SK-N-SH (cell line): ENCODE results near the gene ZSWIM1. TPM values are rescaled to one million over a fixed set of nuclear protein-coding genes. Genes with fewer than 3 reads are reported as not detected.

Experiments
- CTCF ChIA-PET: fragments of 300-600, 350-600 bp; formaldehyde crosslinking; extraction: SDS; loops from one replicate; lab custom pipeline; 2021; lab: Yijun Ruan, JAX
- POLR2A ChIA-PET: fragments of 350-600 bp; sonication (Branson Sonifier 250); formaldehyde crosslinking; extraction: SDS; loops from one replicate; lab custom pipeline; 2020; ENCODE audit warnings: antibody characterized with exemption, inconsistent platforms; lab: Yijun Ruan, JAX
- DNase-seq: peaks from one replicate; pipeline ENCODE4 v3.0.0; 2012
- H2AFZ ChIP-seq: fragments of 200-600 bp; sonication (generic); 2 replicates; pipeline ENCODE4 v1.8.1; 2016; ENCODE audit warnings: antibody characterized with exemption, mild to moderate bottlenecking, low read depth
- H3F3A ChIP-seq: fragments of 200-600 bp; sonication (generic); replicated peaks from 2 replicates; pipeline ENCODE3; 2016; ENCODE audit warnings: antibody characterized with exemption, mild to moderate bottlenecking; ENCODE audit not compliant: insufficient read depth
- H3K27ac ChIP-seq, 2 experiments: fragments of 200-500 bp in 1 of 2; fragments of 200-600 bp in 1 of 2; sonication (Bioruptor generic) in 1 of 2; sonication (generic), shearing (Covaris generic) in 1 of 2; 2 replicates each; pipeline versions ENCODE4 v1.5.1 to v1.6.1; 2014 to 2016; ENCODE audit warnings: low read depth in 2 of 2, inconsistent platforms in 1 of 2, low read length in 1 of 2, mild to moderate bottlenecking in 1 of 2, mixed read lengths in 1 of 2
- H3K27me3 ChIP-seq: fragments of 200-600 bp; sonication (generic), shearing (Covaris generic); 2 replicates; pipeline ENCODE4 v1.6.1; 2016; ENCODE audit warnings: mixed run types; ENCODE audit not compliant: insufficient read depth
- H3K36me3 ChIP-seq, 2 experiments: fragments of 200-500 bp in 1 of 2; fragments of 200-600 bp in 1 of 2; sonication (Bioruptor generic) in 1 of 2; sonication (generic) in 1 of 2; replicated peaks in 1 of 2; 2 replicates each; pipeline versions ENCODE3 to v1.5.1; 2014 to 2016; ENCODE audit warnings: low read length in 1 of 2, mild to moderate bottlenecking in 1 of 2; ENCODE audit not compliant: insufficient read depth in 2 of 2, control insufficient read depth in 1 of 2
- H3K4me1 ChIP-seq, 2 experiments: fragments of 200-500 bp in 1 of 2; fragments of 200-600 bp in 1 of 2; sonication (Bioruptor generic) in 1 of 2; sonication (generic), shearing (Covaris generic) in 1 of 2; 2 replicates each; pipeline versions ENCODE4 v1.5.1 to v1.6.1; 2014 to 2016; ENCODE audit warnings: low read depth in 1 of 2, low read length in 1 of 2, mixed run types in 1 of 2; ENCODE audit not compliant: insufficient read depth in 2 of 2, control insufficient read depth in 1 of 2
- H3K4me2 ChIP-seq: fragments of 200-600 bp; sonication (generic), shearing (Covaris generic); 2 replicates; pipeline ENCODE4 v1.6.1; 2017; ENCODE audit warnings: mixed run types
- H3K4me3 ChIP-seq, 2 experiments: fragments of 200-500 bp in 1 of 2; fragments of 200-600 bp in 1 of 2; sonication (Bioruptor generic) in 1 of 2; sonication (generic), shearing (Covaris generic) in 1 of 2; 2 replicates each; pipeline versions ENCODE4 v1.5.1 to v1.8.1; 2014 to 2016; ENCODE audit warnings: low read depth in 2 of 2, inconsistent platforms in 1 of 2, low read length in 1 of 2, mild to moderate bottlenecking in 1 of 2, mixed read lengths in 1 of 2, moderate library complexity in 1 of 2
- H3K79me2 ChIP-seq: fragments of 200-600 bp; sonication (generic); 2 replicates; pipeline ENCODE4 v1.8.1; 2017; ENCODE audit warnings: mild to moderate bottlenecking; ENCODE audit not compliant: insufficient read depth
- H3K9ac ChIP-seq: fragments of 200-600 bp; sonication (generic); 2 replicates; pipeline ENCODE4 v1.6.1; 2017; ENCODE audit warnings: mixed run types
- H3K9me2 ChIP-seq: fragments of 200-600 bp; sonication (generic); 2 replicates; pipeline ENCODE4 v1.6.1; 2017; ENCODE audit warnings: mixed run types
- H3K9me3 ChIP-seq: fragments of 200-600 bp; sonication (generic); 2 replicates; pipeline ENCODE4 v1.6.1; 2017; ENCODE audit warnings: mixed run types, mild to moderate bottlenecking, moderate library complexity
- H4K20me1 ChIP-seq: fragments of 200-600 bp; sonication (generic); 2 replicates; pipeline ENCODE4 v1.6.1; 2017; ENCODE audit warnings: mild to moderate bottlenecking, mixed run types; ENCODE audit not compliant: insufficient read depth
- CHD2 ChIP-seq: fragments of 150-350 bp; IDR thresholded peaks from 2 replicates; pipeline ENCODE4 v1.6.1; 2018; ENCODE audit warnings: low read length; ENCODE audit not compliant: partially characterized antibody
- CTCF ChIP-seq: fragments of 200-600 bp; sonication (generic); IDR thresholded peaks from 2 replicates; pipeline ENCODE4 v1.6.1; 2017; ENCODE audit warnings: antibody characterized with exemption, mild to moderate bottlenecking, moderate library complexity
- ELF1 ChIP-seq: IDR thresholded peaks from 2 replicates; pipeline ENCODE4 v1.4.0; 2012
- EP300 ChIP-seq, 2 experiments: IDR thresholded peaks; 2 replicates each; pipeline versions ENCODE4 v1.4.0 to v1.6.1; 2012; ENCODE audit warnings: borderline replicate concordance in 1 of 2, low read depth in 1 of 2, low read length in 1 of 2
- FOXJ3 ChIP-seq: sonication (generic); formaldehyde crosslinking; IDR thresholded peaks from 2 replicates; pipeline ENCODE4 v1.5.1; 2020; ENCODE audit warnings: mild to moderate bottlenecking, missing genetic modification reagents
- FOXM1 ChIP-seq: IDR thresholded peaks from 2 replicates; pipeline ENCODE4 v1.4.0; 2012; ENCODE audit warnings: low read depth, mild to moderate bottlenecking
- GABPA ChIP-seq: IDR thresholded peaks from 2 replicates; pipeline ENCODE4 v1.4.0; 2012; ENCODE audit warnings: low read depth, mild to moderate bottlenecking
- GATA2 ChIP-seq: sonication (generic); formaldehyde crosslinking; IDR thresholded peaks from 2 replicates; pipeline ENCODE4 v1.5.0; 2020; ENCODE audit warnings: mild to moderate bottlenecking, missing genetic modification reagents
- JUND ChIP-seq: IDR thresholded peaks from 2 replicates; pipeline ENCODE4 v1.4.0; 2012
- MAX ChIP-seq: IDR thresholded peaks from 2 replicates; pipeline ENCODE4 v1.4.0; 2012; ENCODE audit warnings: low read depth
- MEF2A ChIP-seq: IDR thresholded peaks from 2 replicates; pipeline ENCODE4 v1.4.0; 2012; ENCODE audit warnings: low read depth, borderline replicate concordance
- NFIC ChIP-seq: IDR thresholded peaks from 2 replicates; pipeline ENCODE4 v1.4.0; 2012; ENCODE audit warnings: borderline replicate concordance
- NRF1 ChIP-seq: IDR thresholded peaks from 2 replicates; pipeline ENCODE4 v1.6.1; 2012; ENCODE audit warnings: low read depth, mild to moderate bottlenecking, low read length
- POLR2AphosphoS5 ChIP-seq: IDR thresholded peaks from 2 replicates; pipeline ENCODE4 v1.6.1; 2012; ENCODE audit warnings: low read depth, low read length
- RAD21 ChIP-seq: IDR thresholded peaks from 2 replicates; pipeline ENCODE4 v1.6.1; 2012; ENCODE audit warnings: mild to moderate bottlenecking, low read length
- RCOR1 ChIP-seq: fragments of 150-350 bp; IDR thresholded peaks from 2 replicates; pipeline ENCODE4 v1.6.1; 2017; ENCODE audit warnings: antibody characterized with exemption, low read length
- RFX5 ChIP-seq: IDR thresholded peaks from 2 replicates; pipeline ENCODE4 v1.6.1; 2012; ENCODE audit warnings: mild to moderate bottlenecking, improper control_type of control experiment, low read length
- RXRA ChIP-seq: IDR thresholded peaks from 2 replicates; pipeline ENCODE4 v1.4.0; 2012; ENCODE audit warnings: low read depth, mild to moderate bottlenecking, borderline replicate concordance
- SIN3A ChIP-seq: IDR thresholded peaks from 2 replicates; pipeline ENCODE4 v1.6.1; 2012; ENCODE audit warnings: low read depth, mild to moderate bottlenecking, low read length, moderate library complexity, borderline replicate concordance
- TAF1 ChIP-seq: IDR thresholded peaks from 2 replicates; pipeline ENCODE4 v1.6.1; 2012; ENCODE audit warnings: low read depth, mild to moderate bottlenecking, low read length, moderate library complexity, borderline replicate concordance
- TCF12 ChIP-seq: IDR thresholded peaks from 2 replicates; pipeline ENCODE4 v1.4.0; 2012
- TEAD4 ChIP-seq: IDR thresholded peaks from 2 replicates; pipeline ENCODE4 v1.4.0; 2012; ENCODE audit warnings: mild to moderate bottlenecking, borderline replicate concordance; ENCODE audit not compliant: insufficient read depth
- USF1 ChIP-seq: IDR thresholded peaks from 2 replicates; pipeline ENCODE4 v1.4.0; 2012; ENCODE audit warnings: low read depth, borderline replicate concordance
- YY1 ChIP-seq: IDR thresholded peaks from 2 replicates; pipeline ENCODE4 v1.4.0; 2012; ENCODE audit warnings: low read depth, mild to moderate bottlenecking
- WGBS: methylation state at CpG from one replicate; pipeline ENCODE4 v1.1.6; 2017; ENCODE audit warnings: low lambda C conversion rate; 5-methylcytosine and 5-hydroxymethylcytosine counted together
- polyA plus RNA-seq, 3 experiments: library from polyadenylated mRNA; depleted of rRNA; stranded (reverse); fragments of >200 nt; gene quantifications; 2 replicates each; pipeline ENCODE4 v1.2.3, GENCODE V29; 2012
- TF ChIP-seq, protein P1 (sequence below): fragments of 150-350 bp; IDR thresholded peaks from 2 replicates; pipeline ENCODE4 v1.6.1; 2017; ENCODE audit warnings: antibody characterized with exemption, low read length, low read depth, borderline replicate concordance
- TF ChIP-seq, protein P2 (sequence below): fragments of 150-350 bp; IDR thresholded peaks from 2 replicates; pipeline ENCODE4 v1.6.1; 2016; ENCODE audit warnings: mild to moderate bottlenecking, low read depth, low read length
- TF ChIP-seq, protein P3 (sequence below): IDR thresholded peaks from 2 replicates; pipeline ENCODE4 v1.4.0; 2012; ENCODE audit warnings: low read depth, borderline replicate concordance

Gene ZSWIM1
- 1.8 and 2.8 TPM in 2 replicates for polyA plus RNA-seq (2012; rRNA removed)
- 1.1 and 1.3 TPM in 2 replicates for polyA plus RNA-seq (2012; cell fraction: cytosol; rRNA removed)
- polyA plus RNA-seq (2012; cell fraction: nucleus; rRNA removed): 2.3 and 2.6 TPM in 2 replicates

GRCh38 chr20:45880988-45881788, at the start of gene ZSWIM1:
Gene ZSWIM1, plus strand, starts transcription at chr20:45881227. Its CDS starts 1,366 bp downstream, at chr20:45882593.
- Histone ChIP-seq H3K9me3 (no peaks in the 10 kb centered on the region), H3K4me1 (peaks cover 3 to 10% of the 10 kb centered on the region in 2 experiments; a peak in 2 of 4 replicates), H3K9ac (peak within 1 kb of the TSS; percentile 77), H3K4me2 (peak within 1 kb of the TSS; percentile 74), H3K79me2 (peaks cover 14% of the 10 kb centered on the region), H4K20me1 (no peaks in the 10 kb centered on the region), H3F3A (peaks cover 11% of the 10 kb centered on the region), H3K4me3 (peak within 1 kb of the TSS; percentile 65 to 76), H3K36me3 (peaks cover 3 to 16% of the 10 kb centered on the region in 2 experiments), H3K9me2 (no peaks in the 10 kb centered on the region), H3K27me3 (no peaks in the 10 kb centered on the region), H2AFZ (peak within 1 kb of the TSS; percentile 61), H3K27ac (peak within 1 kb of the TSS; percentile 34 to 65; a peak in 3 of 4 replicates)
- ChIA-PET CTCF (interaction anchor here (0.8 to 3.2 kb wide), 7 partner anchors 9 to 106 kb away, joined by 3 to 24 read pairs (median 3); partner anchors contain the start of genes CTSA and NEURL2), POLR2A (interaction anchor here (0.6 to 2.5 kb wide), 8 partner anchors 9 to 76 kb away, joined by 3 to 26 read pairs (median 4); partner anchors contain the start of genes CTSA and NEURL2)
- peak; percentile 97 for DNase-seq
- WGBS: 1% methylated on average over 21 of the region's 23 CpGs
- TF ChIP-seq USF1: no peak
- TF ChIP-seq TAF1: peak; percentile 94
- TF ChIP-seq CTCF: no peak
- TF ChIP-seq GATA2 (CRISPR knock-in tag): no peak
- TF ChIP-seq RFX5: peak; percentile 89
- no peak for TF ChIP-seq NRF1
- TF ChIP-seq CHD2: peak; percentile 96
- no peak for TF ChIP-seq MEF2A
- TF ChIP-seq JUND: no peak
- TF ChIP-seq TEAD4: no peak
- no peak for TF ChIP-seq RCOR1
- TF ChIP-seq, protein P1, sequence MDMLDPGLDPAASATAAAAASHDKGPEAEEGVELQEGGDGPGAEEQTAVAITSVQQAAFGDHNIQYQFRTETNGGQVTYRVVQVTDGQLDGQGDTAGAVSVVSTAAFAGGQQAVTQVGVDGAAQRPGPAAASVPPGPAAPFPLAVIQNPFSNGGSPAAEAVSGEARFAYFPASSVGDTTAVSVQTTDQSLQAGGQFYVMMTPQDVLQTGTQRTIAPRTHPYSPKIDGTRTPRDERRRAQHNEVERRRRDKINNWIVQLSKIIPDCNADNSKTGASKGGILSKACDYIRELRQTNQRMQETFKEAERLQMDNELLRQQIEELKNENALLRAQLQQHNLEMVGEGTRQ: no peak
- no peak for TF ChIP-seq FOXM1
- no peak for TF ChIP-seq ELF1
- TF ChIP-seq FOXJ3: no peak
- no peak for TF ChIP-seq GABPA
- no peak for TF ChIP-seq MAX
- no peak for TF ChIP-seq RXRA
- no peak for TF ChIP-seq RAD21
- TF ChIP-seq SIN3A: peak; percentile 32; the same call in 1 of the 2 replicates
- TF ChIP-seq POLR2AphosphoS5: peak; percentile 88
- TF ChIP-seq, protein P2, sequence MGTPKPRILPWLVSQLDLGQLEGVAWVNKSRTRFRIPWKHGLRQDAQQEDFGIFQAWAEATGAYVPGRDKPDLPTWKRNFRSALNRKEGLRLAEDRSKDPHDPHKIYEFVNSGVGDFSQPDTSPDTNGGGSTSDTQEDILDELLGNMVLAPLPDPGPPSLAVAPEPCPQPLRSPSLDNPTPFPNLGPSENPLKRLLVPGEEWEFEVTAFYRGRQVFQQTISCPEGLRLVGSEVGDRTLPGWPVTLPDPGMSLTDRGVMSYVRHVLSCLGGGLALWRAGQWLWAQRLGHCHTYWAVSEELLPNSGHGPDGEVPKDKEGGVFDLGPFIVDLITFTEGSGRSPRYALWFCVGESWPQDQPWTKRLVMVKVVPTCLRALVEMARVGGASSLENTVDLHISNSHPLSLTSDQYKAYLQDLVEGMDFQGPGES: peak; percentile 95
- TF ChIP-seq TCF12: no peak
- peak; percentile 90 for TF ChIP-seq YY1
- TF ChIP-seq EP300 (IDR thresholded peaks at IDR 0.05; ENCODE audit: borderline replicate concordance in 1 of 2, low read depth in 1 of 2, low read length in 1 of 2): no peak
- TF ChIP-seq, protein P3, sequence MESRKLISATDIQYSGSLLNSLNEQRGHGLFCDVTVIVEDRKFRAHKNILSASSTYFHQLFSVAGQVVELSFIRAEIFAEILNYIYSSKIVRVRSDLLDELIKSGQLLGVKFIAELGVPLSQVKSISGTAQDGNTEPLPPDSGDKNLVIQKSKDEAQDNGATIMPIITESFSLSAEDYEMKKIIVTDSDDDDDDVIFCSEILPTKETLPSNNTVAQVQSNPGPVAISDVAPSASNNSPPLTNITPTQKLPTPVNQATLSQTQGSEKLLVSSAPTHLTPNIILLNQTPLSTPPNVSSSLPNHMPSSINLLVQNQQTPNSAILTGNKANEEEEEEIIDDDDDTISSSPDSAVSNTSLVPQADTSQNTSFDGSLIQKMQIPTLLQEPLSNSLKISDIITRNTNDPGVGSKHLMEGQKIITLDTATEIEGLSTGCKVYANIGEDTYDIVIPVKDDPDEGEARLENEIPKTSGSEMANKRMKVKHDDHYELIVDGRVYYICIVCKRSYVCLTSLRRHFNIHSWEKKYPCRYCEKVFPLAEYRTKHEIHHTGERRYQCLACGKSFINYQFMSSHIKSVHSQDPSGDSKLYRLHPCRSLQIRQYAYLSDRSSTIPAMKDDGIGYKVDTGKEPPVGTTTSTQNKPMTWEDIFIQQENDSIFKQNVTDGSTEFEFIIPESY: no peak
- TF ChIP-seq NFIC: no peak
